AG04449 (cell line): ENCODE data around the gene WDFY1.

ENCODE experiments used
- CTCF ChIA-PET: fragments of 350-600 bp; formaldehyde crosslinking; extraction: SDS; loops from one replicate; lab custom pipeline; 2021; ENCODE audit warnings: antibody characterized with exemption; lab: Yijun Ruan, JAX
- POLR2A ChIA-PET: fragments of 400-600, 350-600 bp; formaldehyde crosslinking; extraction: SDS; loops from one replicate; lab custom pipeline; 2020; ENCODE audit warnings: antibody characterized with exemption, inconsistent platforms; lab: Yijun Ruan, JAX
- DNase-seq: peaks from one replicate; pipeline ENCODE4 v3.0.0-alpha.2; 2010; ENCODE audit warnings: low read depth, low spot score
- H3K4me3 ChIP-seq: 2 replicates; pipeline ENCODE4 v1.5.1; 2011; ENCODE audit warnings: low read depth, mild to moderate bottlenecking, control low read depth, low read length
- CTCF ChIP-seq: IDR thresholded peaks from one replicate; pipeline ENCODE4 v1.5.1; 2011; ENCODE audit warnings: mild to moderate bottlenecking, moderate library complexity, low read length, control low read depth, inconsistent platforms; ENCODE audit not compliant: insufficient read depth; ENCODE audit errors: missing control alignments

WDFY1 gene

GRCh38 chr2:223944703-223945531 is at the start of gene WDFY1:
Gene WDFY1 (minus strand): TSS chr2:223945335. CDS start chr2:223945284, 51 bp downstream.
- POLR2A ChIA-PET: no interaction called here
- peak within 1 kb of the TSS; percentile 89 for H3K4me3 ChIP-seq
- CTCF ChIA-PET: interaction anchor here (0.9 to 1.4 kb wide), 2 partner anchors 25 to 49 kb away, joined by 3 to 4 read pairs; no protein-coding TSS in a partner anchor
- no peak for TF ChIP-seq CTCF
- no peak for DNase-seq

- ChIA-PET CTCF (interaction anchor here (0.7 to 10.6 kb wide), 27 partner anchors 8 to 574 kb away, joined by 3 to 414 read pairs (median 6); no protein-coding TSS in a partner anchor), POLR2A (no interaction called here)
- no peak for TF ChIP-seq CTCF
- no peak for DNase-seq
- no peak overlapping the region for H3K4me3 ChIP-seq
These were observed 49.5 kb upstream of the WDFY1 start for GRCh38 chr2:223994562-223995162.

- TF ChIP-seq CTCF: peak; percentile 76
- ChIA-PET POLR2A (interaction anchor here (0.6 kb wide), 1 partner anchor 43 kb away, joined by 3 read pairs; no protein-coding TSS in a partner anchor), CTCF (interaction anchor here (0.6 to 10.6 kb wide), 65 partner anchors 8 to 575 kb away, joined by 3 to 414 read pairs (median 4); partner anchors contain the start of genes MRPL44 and SERPINE2)
- no peak overlapping the region for H3K4me3 ChIP-seq
- DNase-seq: peak; percentile 52
These were observed 48.6 kb upstream of the WDFY1 start for GRCh38 chr2:223993634-223994232.

- TF ChIP-seq CTCF: no peak
- no peak overlapping the region for H3K4me3 ChIP-seq
- DNase-seq: no peak
- POLR2A ChIA-PET: no interaction called here
- CTCF ChIA-PET: interaction anchor here (4.7 to 10.6 kb wide), 4 partner anchors 12 to 293 kb away, joined by 81 to 414 read pairs (median 116); no protein-coding TSS in a partner anchor
These were observed 46.5 kb upstream of the WDFY1 start for GRCh38 chr2:223991611-223992010.

GRCh38 chr2:223989856-223990232 is 44.7 kb upstream of the WDFY1 start:
- ChIA-PET CTCF (interaction anchor here (1.1 to 10.6 kb wide), 5 partner anchors 9 to 297 kb away, joined by 4 to 133 read pairs (median 7); no protein-coding TSS in a partner anchor), POLR2A (no interaction called here)
- DNase-seq: no peak
- H3K4me3 ChIP-seq: no peak overlapping the region
- TF ChIP-seq CTCF: no peak
